Measurements from ENCODE around the gene GET4. TPM values are rescaled to one million over a fixed set of nuclear protein-coding genes. Genes with fewer than 3 reads are reported as not detected.

Gene GET4, protein sequence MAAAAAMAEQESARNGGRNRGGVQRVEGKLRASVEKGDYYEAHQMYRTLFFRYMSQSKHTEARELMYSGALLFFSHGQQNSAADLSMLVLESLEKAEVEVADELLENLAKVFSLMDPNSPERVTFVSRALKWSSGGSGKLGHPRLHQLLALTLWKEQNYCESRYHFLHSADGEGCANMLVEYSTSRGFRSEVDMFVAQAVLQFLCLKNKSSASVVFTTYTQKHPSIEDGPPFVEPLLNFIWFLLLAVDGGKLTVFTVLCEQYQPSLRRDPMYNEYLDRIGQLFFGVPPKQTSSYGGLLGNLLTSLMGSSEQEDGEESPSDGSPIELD
- 17.2 and 17.8 TPM in 2 replicates for total RNA-seq (2013; cell fraction: nucleolus; rRNA removed)
- total RNA-seq (2014; rRNA removed) (42.9 and 53.6 TPM in 2 replicates), total RNA-seq (2014; rRNA removed; fragmentation: Illumina TruSeq; extraction: Trizol) (12.0 and 16.1 TPM in 2 replicates), total RNA-seq (2021) (40.7 and 42.1 TPM in 2 replicates), polyA plus RNA-seq (2011; rRNA removed) (17.6 and 25.9 TPM in 2 replicates), polyA plus RNA-seq (2014; fragmentation: Illumina TruSeq; extraction: Trizol) (4.4 and 14.0 TPM in 2 replicates), polyA plus RNA-seq (2014; fragmentation: Nextera tagmentation; extraction: Ambion mirVana) (1 to 10 TPM in 1 of 2 experiments, under 1 TPM in 1; 0.66 to 2.3 TPM), polyA plus RNA-seq (2014; rRNA removed) (69.0 and 76.0 TPM in 2 replicates), polyA plus RNA-seq (2016; fragmentation: Nextera tagmentation; extraction: Ambion mirVana) (10 to 100 TPM; 68.9 to 73.8 TPM), polyA minus RNA-seq (2011; rRNA and poly(A)+ RNA removed) (4.9 and 14.2 TPM in 2 replicates), Bru-seq, nascent RNA (percentile 73 among the genes with signal in this experiment), BruChase-seq, experiment 1, labeled RNA remaining after a 6-hour chase (percentile 87 among the genes with signal in this experiment), BruChase-seq, experiment 2, labeled RNA remaining after a 2-hour chase (percentile 81 among the genes with signal in this experiment)
- polyA plus RNA-seq (2011; ENCODE audit: low read depth) = 18.4 TPM
- polyA plus RNA-seq (2011; cell fraction: cytosol; rRNA removed) = 37.7 and 58.5 TPM in 2 replicates
- polyA plus RNA-seq (2011; cell fraction: nucleus; rRNA removed) = 78.1 and 98.0 TPM in 2 replicates
- 31.9 and 33.0 TPM in 2 replicates for polyA plus RNA-seq (2012)
- polyA minus RNA-seq (2011; cell fraction: cytosol; rRNA and poly(A)+ RNA removed) = 4.7 and 9.1 TPM in 2 replicates
- polyA minus RNA-seq (2011; cell fraction: nucleus; rRNA and poly(A)+ RNA removed) = 9.3 and 12.3 TPM in 2 replicates
- long read RNA-seq, experiment 1, full-length matches to known transcripts = 108 of 122 reads
- long read RNA-seq, experiment 1, partial matches to known transcripts = 3 of 122 reads
- long read RNA-seq, experiment 1, other reads (novel, unspliced or antisense) = 11 of 122 reads
- long read RNA-seq, experiment 2, partial matches to known transcripts = 1 of 7 reads
- long read RNA-seq, experiment 2, other reads (novel, unspliced or antisense) = 2 of 7 reads

- Histone ChIP-seq H3K36me3 (ENCODE audit: control insufficient read depth in 2 of 2, insufficient read depth in 2 of 2, low read length in 1 of 2) (peaks cover 3 to 9% of the 10 kb centered on the region in 2 experiments; a peak in 3 of 4 replicates), H3K4me1 (ENCODE audit: control insufficient read depth, insufficient read depth, low read length) (no peaks in the 10 kb centered on the region; the same call in 1 of the 2 replicates), H3K4me2 (ENCODE audit: control insufficient read depth, insufficient read depth) (peak within 1 kb of the TSS; percentile 64), H3K4me3 (peak within 1 kb of the TSS; percentile 86), H3K79me2 (ENCODE audit: control insufficient read depth, insufficient read depth, low read length) (peaks cover 35% of the 10 kb centered on the region), H3K27me3 (replicated peaks in 1 of 2; ENCODE audit: control insufficient read depth in 2 of 2, insufficient read depth in 2 of 2, low read length in 1 of 2) (no peaks in the 10 kb centered on the region), H2AFZ (ENCODE audit: control insufficient read depth, low read depth, low read length) (peak within 1 kb of the TSS; percentile 85), H3K27ac (ENCODE audit: control insufficient read depth, insufficient read depth) (peak within 1 kb of the TSS; percentile 59), H4K20me1 (ENCODE audit: control insufficient read depth, insufficient read depth) (no peaks in the 10 kb centered on the region), H3K9me3 (replicated peaks; ENCODE audit: control insufficient read depth, insufficient read depth, low read length) (no peaks in the 10 kb centered on the region), H3K9ac (ENCODE audit: control insufficient read depth, insufficient read depth, low read length) (peak within 1 kb of the TSS; percentile 75)
- BruUV-seq (replicated peaks) = no TSS peak
- ChIA-PET RAD21 (ENCODE audit: unreplicated experiment) (interaction anchor here (0.5 to 1.0 kb wide), 5 partner anchors 47 to 149 kb away, joined by 3 to 4 read pairs (median 3); no protein-coding TSS in a partner anchor), SMC1A (ENCODE audit: uncharacterized antibody, unreplicated experiment) (interaction anchor here (0.8 to 1.3 kb wide), 2 partner anchors 44 to 54 kb away, joined by 3 read pairs; partner anchors contain the start of gene SUN1), CTCF (interaction anchor here (1.3 to 1.6 kb wide), 3 partner anchors 63 to 90 kb away, joined by 5 read pairs; no protein-coding TSS in a partner anchor), POLR2A (interaction anchor here (0.5 to 1.0 kb wide), 4 partner anchors 27 to 1480 kb away, joined by 3 to 5 read pairs (median 3); partner anchors contain the start of gene COX19)
- in situ Hi-C loops (cut with MboI) = no loop called here
- ATAC-seq (peak; percentile 90), DNase-seq (ENCODE audit: low read depth, low spot score) (peak; percentile 80), FAIRE-seq (peak; percentile 95)
- 2% methylated on average over 98 of the region's 129 CpGs for WGBS (ENCODE audit: insufficient coverage, insufficient replicate concordance, low lambda C conversion rate, missing lambda C conversion rate)
- intact Hi-C loops (cut with micrococcal nuclease; ENCODE audit: unreplicated experiment) = loop anchor here (10.0 kb wide), 1 partner anchor 352 kb away; no protein-coding TSS in a partner anchor
- no peak; the same call in 1 of the 2 replicates for TF ChIP-seq TARDBP (IDR thresholded peaks at IDR 0.05; ENCODE audit: borderline replicate concordance)
- TF ChIP-seq MYC (IDR thresholded peaks at IDR 0.05; ENCODE audit: insufficient read depth, insufficient read length, insufficient replicate concordance, low read length, severe bottlenecking) = peak; percentile 72
- TF ChIP-seq FOXM1 (IDR thresholded peaks at IDR 0.05; ENCODE audit: low read depth, low read length) = no peak
- no peak for TF ChIP-seq ATF2 (IDR thresholded peaks at IDR 0.05; ENCODE audit: low read length)
- no peak; the same call in 1 of the 2 replicates for TF ChIP-seq NBN (IDR thresholded peaks at IDR 0.05)
- no peak for TF ChIP-seq SMC3 (IDR thresholded peaks at IDR 0.05; ENCODE audit: borderline replicate concordance, low read length)
- TF ChIP-seq WRNIP1 (IDR thresholded peaks at IDR 0.05; ENCODE audit: borderline replicate concordance, low read depth, low read length) = no peak
- TF ChIP-seq, protein P1, sequence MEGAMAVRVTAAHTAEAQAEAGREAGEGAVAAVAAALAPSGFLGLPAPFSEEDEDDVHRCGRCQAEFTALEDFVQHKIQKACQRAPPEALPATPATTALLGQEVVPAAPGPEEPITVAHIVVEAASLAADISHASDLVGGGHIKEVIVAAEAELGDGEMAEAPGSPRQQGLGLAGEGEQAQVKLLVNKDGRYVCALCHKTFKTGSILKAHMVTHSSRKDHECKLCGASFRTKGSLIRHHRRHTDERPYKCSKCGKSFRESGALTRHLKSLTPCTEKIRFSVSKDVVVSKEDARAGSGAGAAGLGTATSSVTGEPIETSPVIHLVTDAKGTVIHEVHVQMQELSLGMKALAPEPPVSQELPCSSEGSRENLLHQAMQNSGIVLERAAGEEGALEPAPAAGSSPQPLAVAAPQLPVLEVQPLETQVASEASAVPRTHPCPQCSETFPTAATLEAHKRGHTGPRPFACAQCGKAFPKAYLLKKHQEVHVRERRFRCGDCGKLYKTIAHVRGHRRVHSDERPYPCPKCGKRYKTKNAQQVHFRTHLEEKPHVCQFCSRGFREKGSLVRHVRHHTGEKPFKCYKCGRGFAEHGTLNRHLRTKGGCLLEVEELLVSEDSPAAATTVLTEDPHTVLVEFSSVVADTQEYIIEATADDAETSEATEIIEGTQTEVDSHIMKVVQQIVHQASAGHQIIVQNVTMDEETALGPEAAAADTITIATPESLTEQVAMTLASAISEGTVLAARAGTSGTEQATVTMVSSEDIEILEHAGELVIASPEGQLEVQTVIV (IDR thresholded peaks at IDR 0.05; ENCODE audit: borderline replicate concordance, partially characterized antibody) = no peak
- no peak for TF ChIP-seq MTA3 (IDR thresholded peaks at IDR 0.05; ENCODE audit: borderline replicate concordance, low read length)
Observed at GRCh38 chr7:876077-876971, at the start of gene GET4. Gene GET4, plus strand, starts transcription at chr7:876554. Its CDS starts 92 bp downstream, at chr7:876646.
